Testis (tissue), 3 donors: Measurements from ENCODE around the gene GPR17. TPM values are rescaled to one million over a fixed set of nuclear protein-coding genes. Genes with fewer than 3 reads are reported as not detected.

Experiments used
- DNase-seq: peaks from one replicate; pipeline ENCODE4 v3.0.0-alpha.2; 2019
- H3K27ac ChIP-seq, 2 donors: fragments of 200-600 bp; sonication (generic); one replicate each; pipeline ENCODE4 v1.5.1; 2019
- H3K27me3 ChIP-seq: fragments of 200-600 bp; sonication (generic); one replicate; pipeline ENCODE4 v1.5.1; 2019
- H3K36me3 ChIP-seq: fragments of 200-600 bp; sonication (generic); one replicate; pipeline ENCODE4 v1.5.1; 2017; ENCODE audit warnings: low read depth; ENCODE audit errors: missing control alignments
- H3K4me1 ChIP-seq: fragments of 200-600 bp; sonication (generic); one replicate; pipeline ENCODE4 v1.5.1; 2019
- H3K4me3 ChIP-seq, 2 donors: fragments of 200-600 bp; sonication (generic); one replicate each; pipeline ENCODE4 v1.5.1; 2017 to 2019
- H3K9me3 ChIP-seq: fragments of 200-600 bp; sonication (generic); one replicate; pipeline ENCODE4 v1.5.1; 2017
- POLR2A ChIP-seq: fragments of 450-650 bp; IDR thresholded peaks from one replicate; pipeline ENCODE4 v1.6.1; 2017; ENCODE audit warnings: antibody characterized with exemption, mild to moderate bottlenecking, moderate library complexity
- WGBS, 2 donors: methylation state at CpG; one replicate each; pipeline ENCODE4 v1.1.5; 2018; 5-methylcytosine and 5-hydroxymethylcytosine counted together
- intact Hi-C: fragments of 100-400 bp; cut with DNase I; formaldehyde crosslinking; loops from one replicate; pipeline ENCODE4 v1.15.1; 2023; ENCODE audit warnings: low total_unique reads
- polyA plus RNA-seq: library from polyadenylated mRNA; stranded (reverse); fragments of 350-450 nt; fragmentation: Illumina TruSeq; extraction: RNeasy Lipid Tissue Mini Kit (QIAGEN cat#74804); gene quantifications from one replicate; pipeline ENCODE4 v1.2.3, GENCODE V29; 2014; ENCODE audit warnings: low read depth, low replicate concordance; ENCODE audit not compliant: insufficient read depth
- total RNA-seq, 2 donors: library from RNA; depleted of rRNA; stranded (reverse); fragments of >200 nt; gene quantifications; one replicate each; pipeline ENCODE4 v1.2.3, GENCODE V29; 2016
- TF ChIP-seq, protein P1 (sequence below), 3 experiments: fragments of 450-650 bp in 2 of 3; fragments of 200-600 bp in 1 of 3; sonication (generic) in 1 of 3; IDR thresholded peaks; one replicate each; pipeline ENCODE4 v1.5.1; 2016 to 2019; ENCODE audit warnings: antibody characterized with exemption in 3 of 3, mild to moderate bottlenecking in 2 of 3, moderate library complexity in 1 of 3

GPR17 gene
- total and polyA plus RNA-seq, 3 donors from 2014 or later = 0.25 to 0.29 TPM; not detected in 1

DNA sequence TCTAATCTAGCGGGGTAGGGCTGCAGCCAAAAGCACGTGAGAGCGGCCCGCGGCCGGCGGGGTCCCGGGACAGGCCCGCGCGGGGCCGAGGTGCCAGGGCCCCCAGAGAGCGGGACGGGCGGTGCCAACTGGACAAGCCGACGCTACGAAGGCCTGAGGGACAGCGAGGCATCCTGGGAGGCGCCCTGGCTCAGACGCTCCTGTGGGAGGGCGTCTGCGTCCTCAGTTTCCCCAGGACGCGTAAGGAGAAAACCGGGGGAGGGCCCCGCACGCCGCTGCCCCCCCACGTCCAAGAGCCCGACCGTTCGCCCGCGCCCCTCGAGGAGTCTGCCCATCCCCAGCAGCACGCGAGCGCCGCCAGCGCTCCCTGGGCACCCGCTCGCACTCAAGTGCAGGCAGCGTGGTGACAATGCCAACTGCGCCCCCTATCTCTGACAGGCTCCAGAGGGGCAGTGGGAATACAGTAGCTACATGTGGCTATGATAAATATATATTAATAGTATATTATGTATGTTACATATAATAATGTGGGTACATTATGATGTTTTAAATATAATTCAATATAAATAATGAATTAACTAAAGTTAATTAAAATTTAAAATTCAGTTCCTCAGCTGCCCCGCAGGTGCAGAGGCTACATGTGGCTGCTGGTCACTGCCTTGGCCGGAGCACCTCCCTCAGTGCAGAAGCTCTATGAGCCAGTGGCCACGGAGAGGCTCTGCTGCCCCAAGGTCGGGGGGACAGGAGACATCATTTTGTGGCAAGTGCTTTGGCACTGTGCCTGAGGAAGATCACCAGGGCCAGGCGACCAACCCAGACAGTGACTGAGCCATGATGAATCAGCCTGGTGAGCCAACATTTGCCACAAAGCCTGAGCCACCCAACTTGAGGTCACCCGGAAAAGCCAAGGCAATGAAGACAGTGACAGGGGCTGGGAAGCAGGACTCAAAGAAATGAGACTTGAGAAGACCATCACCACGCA is 49.8 kb downstream of the GPR17 start:
- no peak for TF ChIP-seq POLR2A
- TF ChIP-seq, protein P1, sequence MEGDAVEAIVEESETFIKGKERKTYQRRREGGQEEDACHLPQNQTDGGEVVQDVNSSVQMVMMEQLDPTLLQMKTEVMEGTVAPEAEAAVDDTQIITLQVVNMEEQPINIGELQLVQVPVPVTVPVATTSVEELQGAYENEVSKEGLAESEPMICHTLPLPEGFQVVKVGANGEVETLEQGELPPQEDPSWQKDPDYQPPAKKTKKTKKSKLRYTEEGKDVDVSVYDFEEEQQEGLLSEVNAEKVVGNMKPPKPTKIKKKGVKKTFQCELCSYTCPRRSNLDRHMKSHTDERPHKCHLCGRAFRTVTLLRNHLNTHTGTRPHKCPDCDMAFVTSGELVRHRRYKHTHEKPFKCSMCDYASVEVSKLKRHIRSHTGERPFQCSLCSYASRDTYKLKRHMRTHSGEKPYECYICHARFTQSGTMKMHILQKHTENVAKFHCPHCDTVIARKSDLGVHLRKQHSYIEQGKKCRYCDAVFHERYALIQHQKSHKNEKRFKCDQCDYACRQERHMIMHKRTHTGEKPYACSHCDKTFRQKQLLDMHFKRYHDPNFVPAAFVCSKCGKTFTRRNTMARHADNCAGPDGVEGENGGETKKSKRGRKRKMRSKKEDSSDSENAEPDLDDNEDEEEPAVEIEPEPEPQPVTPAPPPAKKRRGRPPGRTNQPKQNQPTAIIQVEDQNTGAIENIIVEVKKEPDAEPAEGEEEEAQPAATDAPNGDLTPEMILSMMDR (IDR thresholded peaks at IDR 0.05) = peak in 2 of 3 experiments; percentile 10 to 21
- intact Hi-C loops = no loop called here
- no peaks in the 10 kb centered on the region for H3K9me3 ChIP-seq
- no peak overlapping the region for H3K4me3 ChIP-seq
- H3K27me3 ChIP-seq = no peaks in the 10 kb centered on the region
- 52 to 63% methylated on average over 49 to 51 of the region's 52 CpGs for WGBS, 2 donors
- H3K36me3 ChIP-seq = no peaks in the 10 kb centered on the region
- H3K4me1 ChIP-seq = peaks cover 11% of the 10 kb centered on the region
- H3K27ac ChIP-seq = no peak overlapping the region
- DNase-seq = peak; percentile 66

- H3K27ac ChIP-seq = no peak overlapping the region
- no peak for DNase-seq
- intact Hi-C loops = no loop called here
- no peaks in the 10 kb centered on the region for H3K36me3 ChIP-seq
- no peaks in the 10 kb centered on the region for H3K27me3 ChIP-seq
- TF ChIP-seq POLR2A = no peak
- TF ChIP-seq, protein P1 (IDR thresholded peaks at IDR 0.05) = no peak
- H3K9me3 ChIP-seq = no peaks in the 10 kb centered on the region
- WGBS, 2 donors = 87 to 95% methylated on average over 19 to 21 of the region's 21 CpGs
- H3K4me1 ChIP-seq = peaks cover 14% of the 10 kb centered on the region
- no peak overlapping the region for H3K4me3 ChIP-seq
Observed at GRCh38 chr2:127697482-127698180, 51.7 kb downstream of the GPR17 start.

GRCh38 chr2:127698553-127699355 is 52.8 kb downstream of the GPR17 start:
- WGBS, 2 donors = 90 to 93% methylated on average over 27 of the region's 27 CpGs
- DNase-seq = no peak
- intact Hi-C loops = no loop called here
- Histone ChIP-seq H3K4me3 (no peak overlapping the region), H3K4me1 (peaks cover 19% of the 10 kb centered on the region), H3K36me3 (no peaks in the 10 kb centered on the region), H3K9me3 (no peaks in the 10 kb centered on the region), H3K27ac (no peak overlapping the region), H3K27me3 (no peaks in the 10 kb centered on the region)
- TF ChIP-seq POLR2A = no peak
- TF ChIP-seq, protein P1 (IDR thresholded peaks at IDR 0.05) = no peak

DNA sequence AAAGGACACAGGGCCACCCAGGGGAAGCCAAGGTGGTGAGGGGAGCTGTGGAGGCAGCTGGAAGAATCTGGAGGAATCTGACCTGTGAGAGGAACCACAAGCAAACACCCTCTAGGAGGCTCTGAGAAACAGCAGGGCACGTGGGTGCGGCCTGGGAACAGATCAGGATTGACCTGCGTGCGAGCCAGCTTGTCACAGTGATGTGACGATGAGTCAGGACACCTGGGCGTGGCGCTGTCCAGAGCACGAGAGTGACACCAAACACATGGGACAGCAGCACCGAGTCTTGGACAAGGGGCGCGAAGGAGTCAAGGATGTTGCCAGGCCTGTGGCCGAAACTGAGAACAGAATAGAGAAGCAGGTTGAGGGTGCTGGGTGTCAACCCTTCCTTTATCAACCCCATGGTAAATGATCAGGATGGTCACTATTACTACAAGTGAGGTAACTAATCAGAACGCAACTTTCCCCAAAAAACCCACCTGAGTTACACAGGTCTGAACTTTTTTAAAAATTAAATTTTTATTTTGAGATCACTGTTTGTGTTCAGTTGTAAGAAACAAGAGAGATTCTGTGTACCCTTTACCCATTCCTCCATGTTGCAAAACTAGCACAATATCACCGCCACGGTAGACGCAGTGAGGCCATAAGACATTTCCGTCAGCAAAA is 54.7 kb downstream of the GPR17 start:
- 30 to 52% methylated on average over 17 of the region's 17 CpGs for WGBS, 2 donors
- TF ChIP-seq, protein P1 (IDR thresholded peaks at IDR 0.05) = no peak
- TF ChIP-seq POLR2A = no peak
- peak; percentile 80 for DNase-seq
- intact Hi-C loops = no loop called here
- Histone ChIP-seq H3K9me3 (no peaks in the 10 kb centered on the region), H3K4me3 (peak overlapping the region; percentile 73 to 87), H3K27ac (peak overlapping the region; percentile 86 to 95), H3K36me3 (no peaks in the 10 kb centered on the region), H3K4me1 (peaks cover 22% of the 10 kb centered on the region), H3K27me3 (no peaks in the 10 kb centered on the region)
